ENCODE data around the gene MICB. TPM values are rescaled to one million over a fixed set of nuclear protein-coding genes. Genes with fewer than 3 reads are reported as not detected.

The MICB gene
- total RNA-seq, 1 donor from 2014 or later = 5.8 TPM

GRCh38 chr6:31460361-31461025 lies 37.5 kb upstream of the MICB start:
- FAIRE-seq = no peak
- no peak overlapping the region for H3K4me2 ChIP-seq (ENCODE audit: low read length)
- H3K9me3 ChIP-seq (ENCODE audit: insufficient read depth, low read depth, low read length) = no peaks in the 10 kb centered on the region
- peaks cover 11% of the 10 kb centered on the region for H3K4me1 ChIP-seq (ENCODE audit: insufficient read depth, low read length)
- Mint-ChIP-seq H3K9me3 (ENCODE audit: unreplicated experiment) (peaks cover 2% of the 10 kb centered on the region), H3K4me1 (ENCODE audit: low read depth, unreplicated experiment) (peaks cover 9% of the 10 kb centered on the region), H3K27ac (ENCODE audit: unreplicated experiment) (no peak overlapping the region), H3K27me3 (ENCODE audit: low read depth, unreplicated experiment) (peaks cover 14% of the 10 kb centered on the region), H3K4me3 (ENCODE audit: unreplicated experiment) (no peak overlapping the region), H3K36me3 (ENCODE audit: low read depth, unreplicated experiment) (peaks cover 7% of the 10 kb centered on the region)
- DNase-seq (ENCODE audit: low read depth) = no peak
- no peaks in the 10 kb centered on the region for H4K20me1 ChIP-seq (ENCODE audit: insufficient read depth, low read length)
- H3K9ac ChIP-seq (ENCODE audit: low read length) = no peak overlapping the region
- TF ChIP-seq EZH2 (IDR thresholded peaks at IDR 0.05; ENCODE audit: insufficient read depth, low read length) (no peak), CTCF (IDR thresholded peaks at IDR 0.05; ENCODE audit: insufficient read depth, low read depth, low read length) (no peak)
- H2AFZ ChIP-seq (ENCODE audit: low read depth, low read length) = no peak overlapping the region
- no peak overlapping the region for H3K27ac ChIP-seq (ENCODE audit: low read depth, low read length)
- peaks cover 11% of the 10 kb centered on the region for H3K27me3 ChIP-seq (ENCODE audit: insufficient read depth, low read length)
- H3K36me3 ChIP-seq (ENCODE audit: insufficient read depth, low read length) = no peaks in the 10 kb centered on the region
- no peak overlapping the region for H3K4me3 ChIP-seq (ENCODE audit: insufficient read depth, low read depth, low read length)
- H3K79me2 ChIP-seq (ENCODE audit: insufficient read depth, low read length) = no peaks in the 10 kb centered on the region

GRCh38 chr6:31462026-31462963 lies 35.6 kb upstream of the MICB start:
- no peaks in the 10 kb centered on the region for H3K36me3 ChIP-seq (ENCODE audit: insufficient read depth, low read length)
- H2AFZ ChIP-seq (ENCODE audit: low read depth, low read length) = peak overlapping the region; percentile 38
- Mint-ChIP-seq H3K36me3 (ENCODE audit: low read depth, unreplicated experiment) (peaks cover 7% of the 10 kb centered on the region), H3K4me3 (ENCODE audit: unreplicated experiment) (peak overlapping the region; percentile 79), H3K27me3 (ENCODE audit: low read depth, unreplicated experiment) (peaks cover 23% of the 10 kb centered on the region), H3K9me3 (ENCODE audit: unreplicated experiment) (peaks cover 2% of the 10 kb centered on the region), H3K27ac (ENCODE audit: unreplicated experiment) (peak overlapping the region; percentile 58), H3K4me1 (ENCODE audit: low read depth, unreplicated experiment) (peaks cover 9% of the 10 kb centered on the region)
- FAIRE-seq = no peak
- peak overlapping the region; percentile 72 for H3K4me2 ChIP-seq (ENCODE audit: low read length)
- peaks cover 11% of the 10 kb centered on the region for H3K4me1 ChIP-seq (ENCODE audit: insufficient read depth, low read length)
- peaks cover 9% of the 10 kb centered on the region for H3K27me3 ChIP-seq (ENCODE audit: insufficient read depth, low read length)
- no peaks in the 10 kb centered on the region for H3K79me2 ChIP-seq (ENCODE audit: insufficient read depth, low read length)
- H4K20me1 ChIP-seq (ENCODE audit: insufficient read depth, low read length) = no peaks in the 10 kb centered on the region
- H3K9ac ChIP-seq (ENCODE audit: low read length) = peak overlapping the region; percentile 52
- no peak for DNase-seq (ENCODE audit: low read depth)
- TF ChIP-seq CTCF (IDR thresholded peaks at IDR 0.05; ENCODE audit: insufficient read depth, low read depth, low read length) (no peak), EZH2 (IDR thresholded peaks at IDR 0.05; ENCODE audit: insufficient read depth, low read length) (no peak)
- H3K4me3 ChIP-seq (ENCODE audit: insufficient read depth, low read depth, low read length) = no peak overlapping the region
- H3K9me3 ChIP-seq (ENCODE audit: insufficient read depth, low read depth, low read length) = no peaks in the 10 kb centered on the region
- no peak overlapping the region for H3K27ac ChIP-seq (ENCODE audit: low read depth, low read length)
